Tibial artery (tissue), 4 donors: Measurements from ENCODE around the gene SNX8.
"Not testable (repeated sequence)": the region's sequence is repeated elsewhere in the genome, so short reads cannot be mapped to it uniquely, and the experiment has no call there.

ENCODE experiments used
- DNase-seq, 2 donors: peaks; one replicate each; pipeline ENCODE4 v3.0.0-alpha.2; 2019
- H3K27ac ChIP-seq, 2 donors: fragments of 200-600 bp; sonication (generic) in 1 of 2; 1 replicate in 1 of 2; 2 replicates in 1 of 2; pipeline ENCODE4 v1.5.1; 2018 to 2019; ENCODE audit warnings: mild to moderate bottlenecking in 1 of 2
- H3K27me3 ChIP-seq, 2 donors: fragments of 200-600 bp; sonication (generic) in 1 of 2; one replicate each; pipeline versions ENCODE4 v1.5.1 to v1.6.0; 2016 to 2019
- H3K36me3 ChIP-seq, 3 donors: fragments of 200-600 bp; sonication (generic) in 2 of 3; one replicate each; pipeline ENCODE4 v1.5.1; 2016 to 2019; ENCODE audit warnings: mild to moderate bottlenecking in 2 of 3
- H3K4me1 ChIP-seq, 4 donors: fragments of 200-600 bp; sonication (generic) in 2 of 4; 1 replicate in 3 of 4; 2 replicates in 1 of 4; pipeline ENCODE4 v1.5.1; 2016 to 2019
- H3K4me3 ChIP-seq, 2 donors: fragments of 200-600 bp; sonication (generic) in 1 of 2; 1 replicate in 1 of 2; 2 replicates in 1 of 2; pipeline ENCODE4 v1.5.1; 2018 to 2019; ENCODE audit warnings: mild to moderate bottlenecking in 2 of 2
- H3K9me3 ChIP-seq, 3 donors: fragments of 200-600 bp; sonication (generic) in 1 of 3; one replicate each; pipeline ENCODE4 v1.5.1; 2016 to 2019
- intact Hi-C: fragments of 100-400 bp; cut with DNase I; formaldehyde crosslinking; loops from one replicate; pipeline ENCODE4 v1.15.0; 2023; ENCODE audit warnings: low total_unique reads
- TF ChIP-seq, protein P1 (sequence below), 2 experiments: fragments of 200-600 bp in 1 of 2; fragments of 450-650 bp in 1 of 2; IDR thresholded peaks; one replicate each; pipeline ENCODE4 v1.5.1; 2017 to 2019; ENCODE audit warnings: antibody characterized with exemption in 2 of 2, mild to moderate bottlenecking in 1 of 2, moderate library complexity in 1 of 2

SNX8 gene

DNA sequence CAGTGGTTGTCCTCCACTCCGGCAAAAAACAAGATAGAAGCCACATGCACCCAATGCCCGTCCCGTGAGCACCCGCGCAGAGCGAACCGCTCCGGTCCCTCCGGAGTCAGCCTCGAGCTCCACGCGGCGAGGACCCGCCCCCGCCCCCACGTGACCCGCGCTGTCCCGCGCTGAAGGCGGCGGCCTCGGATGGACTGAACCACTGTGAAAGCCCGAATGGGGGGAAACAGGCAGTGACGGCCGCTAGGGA is 39.6 kb upstream of the SNX8 start:
- peak overlapping the region; percentile 93 to 99 for H3K27ac ChIP-seq
- no peaks in the 10 kb centered on the region for H3K27me3 ChIP-seq
- peaks cover 0 to 7% (median 0%) of the 10 kb centered on the region in 3 donors for H3K36me3 ChIP-seq
- peak overlapping the region; percentile 94 to 99 for H3K4me3 ChIP-seq
- H3K4me1 ChIP-seq: peaks cover 0 to 43% (median 33%) of the 10 kb centered on the region in 4 donors
- H3K9me3 ChIP-seq: no peaks in the 10 kb centered on the region
- peak; percentile 84 to 95 for DNase-seq
- TF ChIP-seq, protein P1, sequence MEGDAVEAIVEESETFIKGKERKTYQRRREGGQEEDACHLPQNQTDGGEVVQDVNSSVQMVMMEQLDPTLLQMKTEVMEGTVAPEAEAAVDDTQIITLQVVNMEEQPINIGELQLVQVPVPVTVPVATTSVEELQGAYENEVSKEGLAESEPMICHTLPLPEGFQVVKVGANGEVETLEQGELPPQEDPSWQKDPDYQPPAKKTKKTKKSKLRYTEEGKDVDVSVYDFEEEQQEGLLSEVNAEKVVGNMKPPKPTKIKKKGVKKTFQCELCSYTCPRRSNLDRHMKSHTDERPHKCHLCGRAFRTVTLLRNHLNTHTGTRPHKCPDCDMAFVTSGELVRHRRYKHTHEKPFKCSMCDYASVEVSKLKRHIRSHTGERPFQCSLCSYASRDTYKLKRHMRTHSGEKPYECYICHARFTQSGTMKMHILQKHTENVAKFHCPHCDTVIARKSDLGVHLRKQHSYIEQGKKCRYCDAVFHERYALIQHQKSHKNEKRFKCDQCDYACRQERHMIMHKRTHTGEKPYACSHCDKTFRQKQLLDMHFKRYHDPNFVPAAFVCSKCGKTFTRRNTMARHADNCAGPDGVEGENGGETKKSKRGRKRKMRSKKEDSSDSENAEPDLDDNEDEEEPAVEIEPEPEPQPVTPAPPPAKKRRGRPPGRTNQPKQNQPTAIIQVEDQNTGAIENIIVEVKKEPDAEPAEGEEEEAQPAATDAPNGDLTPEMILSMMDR (IDR thresholded peaks at IDR 0.05): no peak
- intact Hi-C loops: loop anchor here (5.0 kb wide), 2 partner anchors 42 to 112 kb away; partner anchors contain the start of genes MRM2, NUDT1 and SNX8

DNA sequence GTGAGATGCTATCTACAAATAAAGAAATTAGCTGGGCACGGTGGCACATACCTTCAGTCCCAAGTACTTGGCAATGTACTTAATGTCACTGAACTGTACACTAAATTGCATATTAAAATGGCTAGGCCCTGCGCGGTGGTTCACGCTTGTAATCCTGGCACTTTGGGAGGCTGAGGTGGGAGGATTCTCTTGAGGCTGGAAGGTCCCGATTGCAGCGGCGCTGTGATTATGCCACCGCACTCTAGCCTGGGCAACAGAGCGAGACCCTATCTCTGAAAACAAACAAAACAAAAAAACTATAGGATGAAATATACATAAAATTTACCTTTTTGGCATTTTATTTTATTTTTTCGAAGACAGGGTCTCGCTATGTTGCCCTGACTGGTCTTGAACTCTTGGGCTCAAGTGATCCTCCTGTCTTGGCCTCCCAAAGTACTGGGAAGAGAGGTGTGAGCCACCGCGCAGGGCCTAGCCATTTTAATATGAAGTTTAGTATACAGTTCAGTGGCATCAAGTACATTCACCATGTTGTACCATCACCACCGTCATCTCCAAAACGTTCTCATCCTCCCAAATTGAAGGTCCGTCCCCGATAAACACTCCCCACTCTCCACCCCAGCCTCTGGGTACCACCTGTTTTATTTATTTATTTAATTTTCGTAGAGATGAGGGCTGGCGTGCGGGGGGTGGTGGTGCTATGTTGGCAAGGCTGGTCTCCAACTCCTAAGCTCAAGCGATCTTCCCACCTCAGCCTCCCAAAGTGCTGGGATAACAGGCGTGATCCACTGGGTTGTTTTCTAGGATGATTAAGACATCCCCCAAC is 39.1 kb upstream of the SNX8 start:
- intact Hi-C loops: loop anchor here (5.0 kb wide), 2 partner anchors 41 to 111 kb away; partner anchors contain the start of genes MRM2, NUDT1 and SNX8
- DNase-seq: no peak
- TF ChIP-seq, protein P1 (IDR thresholded peaks at IDR 0.05): no peak

DNA sequence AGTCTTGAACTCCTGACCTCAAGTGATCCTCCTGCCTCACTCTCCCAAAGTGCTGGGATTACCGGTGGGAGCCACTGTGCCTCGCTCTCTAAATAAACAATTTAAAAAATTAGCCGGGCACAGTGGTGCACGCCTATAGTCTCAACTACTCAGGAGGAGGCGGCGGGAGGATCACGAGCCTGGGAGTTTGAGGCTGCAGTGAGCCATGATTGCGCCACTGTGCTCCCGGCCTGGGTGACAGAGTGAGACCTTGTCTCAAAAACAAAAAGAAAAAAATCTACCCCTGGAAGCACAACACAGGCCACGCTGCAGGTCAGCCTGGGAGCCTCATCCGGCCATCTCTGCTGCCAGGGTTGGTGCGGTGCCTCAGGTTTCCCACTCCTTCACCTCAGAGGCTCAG is 36.6 kb upstream of the SNX8 start:
- no peaks in the 10 kb centered on the region for H3K36me3 ChIP-seq
- no peak overlapping the region for H3K27ac ChIP-seq
- no peaks in the 10 kb centered on the region for H3K9me3 ChIP-seq
- H3K4me1 ChIP-seq: peaks cover 0 to 17% (median 9%) of the 10 kb centered on the region in 4 donors
- TF ChIP-seq, protein P1 (IDR thresholded peaks at IDR 0.05): no peak
- intact Hi-C loops: loop anchor here (5.0 kb wide), 2 partner anchors 39 to 109 kb away; partner anchors contain the start of genes MRM2, NUDT1 and SNX8
- H3K27me3 ChIP-seq: no peaks in the 10 kb centered on the region
- no peak overlapping the region for H3K4me3 ChIP-seq
- DNase-seq: no peak

More for the DNA sequence above, 39.1 kb upstream of the SNX8 start:
- Histone ChIP-seq H3K4me3 (peak overlapping the region; percentile 94 to 99), H3K27ac (peak overlapping the region; percentile 93 to 99), H3K27me3 (no peaks in the 10 kb centered on the region), H3K36me3 (peaks cover 0 to 2% (median 0%) of the 10 kb centered on the region in 3 donors), H3K9me3 (no peaks in the 10 kb centered on the region), H3K4me1 (peaks cover 0 to 38% (median 30%) of the 10 kb centered on the region in 4 donors)

DNA sequence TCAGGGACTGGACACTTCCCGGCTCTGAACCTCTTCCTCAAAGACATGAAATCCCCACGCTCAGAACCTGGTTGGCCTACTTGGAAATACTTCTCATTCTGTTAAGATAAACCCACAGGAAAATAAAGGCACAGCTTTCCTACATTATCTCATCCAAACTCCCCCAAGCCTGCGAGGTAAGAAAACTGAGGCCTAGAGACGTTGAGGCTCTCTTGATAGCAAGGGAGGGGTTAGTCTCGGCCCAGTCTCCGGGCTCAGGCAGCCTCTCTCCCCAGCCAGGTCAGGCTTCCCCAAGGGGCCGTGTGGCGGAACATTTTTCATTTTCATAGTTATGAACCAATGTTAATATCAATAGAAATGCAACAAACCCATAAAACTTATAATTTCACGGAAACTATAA is 35.8 kb upstream of the SNX8 start:
- DNase-seq: no peak
- Histone ChIP-seq H3K36me3 (no peaks in the 10 kb centered on the region), H3K4me3 (no peak overlapping the region), H3K4me1 (peaks cover 0 to 12% (median 3%) of the 10 kb centered on the region in 4 donors), H3K9me3 (no peaks in the 10 kb centered on the region), H3K27ac (no peak overlapping the region), H3K27me3 (no peaks in the 10 kb centered on the region)
- TF ChIP-seq, protein P1 (IDR thresholded peaks at IDR 0.05): no peak
- intact Hi-C loops: loop anchor here (5.0 kb wide), 2 partner anchors 38 to 108 kb away; partner anchors contain the start of genes MRM2, NUDT1 and SNX8

DNA sequence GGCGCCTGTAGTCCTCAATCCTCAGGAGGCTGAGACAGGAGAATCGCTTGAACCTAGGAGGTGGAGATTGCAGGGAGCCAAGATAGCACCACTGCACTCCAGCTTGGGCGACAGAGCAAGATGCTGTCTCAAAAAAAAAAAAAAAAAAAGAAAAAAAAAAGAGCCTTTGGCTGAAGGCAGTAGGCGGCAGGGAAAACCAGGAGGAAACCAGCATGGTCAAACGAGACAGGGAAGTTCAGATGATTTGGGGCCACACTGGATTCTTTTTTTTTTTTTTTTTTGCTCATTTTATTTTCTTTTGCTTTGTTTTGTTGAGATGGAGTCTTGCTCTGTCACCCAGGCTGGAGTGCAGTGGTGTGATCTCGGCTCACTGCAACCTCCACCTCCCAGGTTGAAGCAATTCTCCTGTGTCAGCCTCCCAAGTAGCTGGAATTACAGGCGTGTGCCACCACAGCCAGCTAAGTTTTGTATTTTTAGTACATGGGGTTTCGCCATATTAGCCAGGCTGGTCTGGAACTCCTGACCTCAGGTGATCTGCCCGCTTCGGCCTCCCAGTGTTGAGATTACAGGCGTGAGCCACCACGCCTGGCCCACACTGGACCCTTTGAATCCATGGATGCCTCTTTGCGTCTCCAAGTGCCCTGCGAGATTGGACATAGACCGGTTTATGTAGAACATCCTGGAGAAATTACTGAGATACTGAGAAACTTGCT is 33.3 kb upstream of the SNX8 start:
- not testable (repeated sequence) for DNase-seq, H3K27me3 ChIP-seq, H3K4me1 ChIP-seq, H3K9me3 ChIP-seq, H3K36me3 ChIP-seq
- intact Hi-C loops: loop anchor here (5.0 to 10.0 kb wide), 2 partner anchors 673 to 770 kb away; partner anchors contain the start of gene ELFN1
- peak overlapping the region in 1 of 2 donors; percentile 11 for H3K27ac ChIP-seq
- H3K4me3 ChIP-seq: peak overlapping the region in 1 of 2 donors; percentile 2
